ENCODE data around the gene LCMT1. TPM values are rescaled to one million over a fixed set of nuclear protein-coding genes. Genes with fewer than 3 reads are reported as not detected.

LCMT1 gene
- total and polyA plus RNA-seq, 9 of the 15 experiments (the other 6 are each of a cell fraction or from before 2014, with no cell fraction given): 20.0 to 42.8 (median 32.3) TPM

DNA sequence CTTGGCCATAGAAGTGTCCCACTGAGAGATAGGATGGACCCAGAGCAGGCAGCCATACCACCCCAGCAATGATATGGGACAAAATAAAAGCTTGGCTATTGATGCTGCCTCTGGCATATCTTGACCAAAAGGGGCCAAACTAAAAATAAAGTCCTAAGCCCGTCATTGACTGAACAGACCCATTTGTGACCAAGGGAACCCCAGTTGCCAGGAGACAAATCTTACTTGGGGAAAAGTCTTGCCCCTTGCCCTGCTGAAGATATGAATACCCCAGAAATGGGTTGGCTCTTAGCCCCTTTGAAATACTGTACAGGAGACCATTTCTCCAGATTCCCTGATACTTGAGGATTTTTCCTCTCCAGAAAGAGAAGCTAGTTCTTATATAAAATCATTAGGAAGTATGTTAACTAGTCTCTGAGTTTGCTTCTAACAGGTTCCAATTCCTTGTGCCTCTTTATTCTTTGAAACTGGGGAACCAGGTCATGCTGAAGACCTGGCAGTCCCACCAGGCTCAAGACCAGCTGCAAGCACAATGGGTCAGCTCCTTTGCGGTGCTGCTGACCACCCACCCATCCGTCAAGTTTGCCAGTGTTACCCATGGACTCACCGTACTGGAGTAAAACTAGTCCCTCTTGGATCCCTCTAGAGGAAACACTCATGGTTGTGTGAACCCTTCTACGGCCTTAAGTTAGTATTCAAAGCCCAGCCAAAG, 31.0 kb upstream of the LCMT1 start (continued):
- TF ChIP-seq POLR2B (IDR thresholded peaks at IDR 0.05; ENCODE audit: low read depth, partially characterized antibody) (no peak), SIX5 (IDR thresholded peaks at IDR 0.05; ENCODE audit: borderline replicate concordance in 1 of 2, insufficient read depth in 1 of 2, low read depth in 1 of 2, low read length in 2 of 2) (no peak), MYNN (IDR thresholded peaks at IDR 0.05) (peak; percentile 87; the same call in 1 of the 2 replicates), MYNN (CRISPR knock-in tag; IDR thresholded peaks at IDR 0.05) (no peak), ARNT (IDR thresholded peaks at IDR 0.05) (no peak), ZNF282 (CRISPR knock-in tag; IDR thresholded peaks at IDR 0.05) (no peak), SRSF3 (IDR thresholded peaks at IDR 0.05; ENCODE audit: insufficient read depth, low read length) (no peak), RBM39 (optimal IDR thresholded peaks at IDR 0.05; ENCODE audit: low read depth, low read length) (no peak), NFIX (CRISPR knock-in tag; IDR thresholded peaks at IDR 0.05; ENCODE audit: low read depth) (no peak), ZNF696 (CRISPR knock-in tag; conservative IDR thresholded peaks at IDR 0.05) (no peak), RFX1 (IDR thresholded peaks at IDR 0.05) (peak; percentile 69), SP1 (CRISPR knock-in tag; IDR thresholded peaks at IDR 0.05) (no peak), ZNF274 (IDR thresholded peaks at IDR 0.05; ENCODE audit: borderline replicate concordance, low read depth, low read length) (no peak)
- TF ChIP-seq, protein P1, sequence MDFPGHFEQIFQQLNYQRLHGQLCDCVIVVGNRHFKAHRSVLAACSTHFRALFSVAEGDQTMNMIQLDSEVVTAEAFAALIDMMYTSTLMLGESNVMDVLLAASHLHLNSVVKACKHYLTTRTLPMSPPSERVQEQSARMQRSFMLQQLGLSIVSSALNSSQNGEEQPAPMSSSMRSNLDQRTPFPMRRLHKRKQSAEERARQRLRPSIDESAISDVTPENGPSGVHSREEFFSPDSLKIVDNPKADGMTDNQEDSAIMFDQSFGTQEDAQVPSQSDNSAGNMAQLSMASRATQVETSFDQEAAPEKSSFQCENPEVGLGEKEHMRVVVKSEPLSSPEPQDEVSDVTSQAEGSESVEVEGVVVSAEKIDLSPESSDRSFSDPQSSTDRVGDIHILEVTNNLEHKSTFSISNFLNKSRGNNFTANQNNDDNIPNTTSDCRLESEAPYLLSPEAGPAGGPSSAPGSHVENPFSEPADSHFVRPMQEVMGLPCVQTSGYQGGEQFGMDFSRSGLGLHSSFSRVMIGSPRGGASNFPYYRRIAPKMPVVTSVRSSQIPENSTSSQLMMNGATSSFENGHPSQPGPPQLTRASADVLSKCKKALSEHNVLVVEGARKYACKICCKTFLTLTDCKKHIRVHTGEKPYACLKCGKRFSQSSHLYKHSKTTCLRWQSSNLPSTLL (IDR thresholded peaks at IDR 0.05): no peak
- TF ChIP-seq, protein P2, sequence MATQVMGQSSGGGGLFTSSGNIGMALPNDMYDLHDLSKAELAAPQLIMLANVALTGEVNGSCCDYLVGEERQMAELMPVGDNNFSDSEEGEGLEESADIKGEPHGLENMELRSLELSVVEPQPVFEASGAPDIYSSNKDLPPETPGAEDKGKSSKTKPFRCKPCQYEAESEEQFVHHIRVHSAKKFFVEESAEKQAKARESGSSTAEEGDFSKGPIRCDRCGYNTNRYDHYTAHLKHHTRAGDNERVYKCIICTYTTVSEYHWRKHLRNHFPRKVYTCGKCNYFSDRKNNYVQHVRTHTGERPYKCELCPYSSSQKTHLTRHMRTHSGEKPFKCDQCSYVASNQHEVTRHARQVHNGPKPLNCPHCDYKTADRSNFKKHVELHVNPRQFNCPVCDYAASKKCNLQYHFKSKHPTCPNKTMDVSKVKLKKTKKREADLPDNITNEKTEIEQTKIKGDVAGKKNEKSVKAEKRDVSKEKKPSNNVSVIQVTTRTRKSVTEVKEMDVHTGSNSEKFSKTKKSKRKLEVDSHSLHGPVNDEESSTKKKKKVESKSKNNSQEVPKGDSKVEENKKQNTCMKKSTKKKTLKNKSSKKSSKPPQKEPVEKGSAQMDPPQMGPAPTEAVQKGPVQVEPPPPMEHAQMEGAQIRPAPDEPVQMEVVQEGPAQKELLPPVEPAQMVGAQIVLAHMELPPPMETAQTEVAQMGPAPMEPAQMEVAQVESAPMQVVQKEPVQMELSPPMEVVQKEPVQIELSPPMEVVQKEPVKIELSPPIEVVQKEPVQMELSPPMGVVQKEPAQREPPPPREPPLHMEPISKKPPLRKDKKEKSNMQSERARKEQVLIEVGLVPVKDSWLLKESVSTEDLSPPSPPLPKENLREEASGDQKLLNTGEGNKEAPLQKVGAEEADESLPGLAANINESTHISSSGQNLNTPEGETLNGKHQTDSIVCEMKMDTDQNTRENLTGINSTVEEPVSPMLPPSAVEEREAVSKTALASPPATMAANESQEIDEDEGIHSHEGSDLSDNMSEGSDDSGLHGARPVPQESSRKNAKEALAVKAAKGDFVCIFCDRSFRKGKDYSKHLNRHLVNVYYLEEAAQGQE (IDR thresholded peaks at IDR 0.05; ENCODE audit: borderline replicate concordance): no peak
- TF ChIP-seq, protein P2 (CRISPR knock-in tag; IDR thresholded peaks at IDR 0.05; ENCODE audit: low read depth): no peak

Data from K562 (cell line).